Astrocyte (in vitro differentiated cells and primary cell): ENCODE measurements around the gene SLC39A5.

Experiments
- CTCF ChIP-seq: IDR thresholded peaks from 2 replicates; pipeline ENCODE4 v1.5.1; 2011; ENCODE audit warnings: low read depth, mild to moderate bottlenecking, inconsistent platforms, low read length, moderate library complexity; ENCODE audit not compliant: insufficient read depth
- EZH2 ChIP-seq: IDR thresholded peaks from 2 replicates; pipeline ENCODE4 v1.6.1; 2012; ENCODE audit warnings: mild to moderate bottlenecking, low read length, inconsistent platforms; ENCODE audit not compliant: insufficient read depth

- TF ChIP-seq CTCF: no peak
- TF ChIP-seq EZH2: no peak
These were observed 41.1 kb upstream of the SLC39A5 start for GRCh38 chr12:56188778-56189098.
